Measurements from ENCODE around the gene TMA7B.

DNA sequence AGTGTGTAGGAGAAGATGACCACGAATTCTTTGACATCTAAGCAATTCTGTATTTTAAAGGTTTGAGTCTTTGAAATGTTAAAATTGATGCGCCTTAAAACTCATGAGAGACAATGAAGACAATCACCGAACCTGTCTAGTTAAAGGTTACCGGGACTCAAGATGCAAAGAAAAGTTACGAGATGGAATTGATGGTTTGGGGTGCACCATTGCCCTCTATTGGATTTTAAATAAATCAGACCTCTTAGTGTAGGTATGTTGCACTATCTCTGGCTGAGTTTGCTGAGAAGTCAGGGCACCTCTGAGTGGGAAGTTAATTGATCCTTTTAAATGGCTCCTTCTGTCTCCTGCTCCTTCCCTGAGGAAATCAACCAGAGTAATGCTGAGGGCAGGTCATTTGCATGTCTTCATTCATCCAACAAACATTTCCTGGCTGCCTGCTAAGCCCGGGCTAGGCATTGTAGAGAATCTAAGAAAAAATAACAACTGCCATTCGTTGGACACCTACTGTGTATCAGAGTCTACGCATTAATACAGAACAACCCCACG, 19.4 kb upstream of the TMA7B start:
- TF ChIP-seq, protein P1, sequence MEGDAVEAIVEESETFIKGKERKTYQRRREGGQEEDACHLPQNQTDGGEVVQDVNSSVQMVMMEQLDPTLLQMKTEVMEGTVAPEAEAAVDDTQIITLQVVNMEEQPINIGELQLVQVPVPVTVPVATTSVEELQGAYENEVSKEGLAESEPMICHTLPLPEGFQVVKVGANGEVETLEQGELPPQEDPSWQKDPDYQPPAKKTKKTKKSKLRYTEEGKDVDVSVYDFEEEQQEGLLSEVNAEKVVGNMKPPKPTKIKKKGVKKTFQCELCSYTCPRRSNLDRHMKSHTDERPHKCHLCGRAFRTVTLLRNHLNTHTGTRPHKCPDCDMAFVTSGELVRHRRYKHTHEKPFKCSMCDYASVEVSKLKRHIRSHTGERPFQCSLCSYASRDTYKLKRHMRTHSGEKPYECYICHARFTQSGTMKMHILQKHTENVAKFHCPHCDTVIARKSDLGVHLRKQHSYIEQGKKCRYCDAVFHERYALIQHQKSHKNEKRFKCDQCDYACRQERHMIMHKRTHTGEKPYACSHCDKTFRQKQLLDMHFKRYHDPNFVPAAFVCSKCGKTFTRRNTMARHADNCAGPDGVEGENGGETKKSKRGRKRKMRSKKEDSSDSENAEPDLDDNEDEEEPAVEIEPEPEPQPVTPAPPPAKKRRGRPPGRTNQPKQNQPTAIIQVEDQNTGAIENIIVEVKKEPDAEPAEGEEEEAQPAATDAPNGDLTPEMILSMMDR (IDR thresholded peaks at IDR 0.05), result no peak
- TF ChIP-seq POLR2A (IDR thresholded peaks at IDR 0.05), result no peak
- TF ChIP-seq POLR2AphosphoS5 (IDR thresholded peaks at IDR 0.05), result no peak
